Measurements from ENCODE around the gene VSTM4. TPM values are rescaled to one million over a fixed set of nuclear protein-coding genes. Genes with fewer than 3 reads are reported as not detected.

VSTM4 gene
- total and polyA plus RNA-seq, 2 donors (not counting 1 experiment from before 2014, with no cell fraction given), result not detected

DNA sequence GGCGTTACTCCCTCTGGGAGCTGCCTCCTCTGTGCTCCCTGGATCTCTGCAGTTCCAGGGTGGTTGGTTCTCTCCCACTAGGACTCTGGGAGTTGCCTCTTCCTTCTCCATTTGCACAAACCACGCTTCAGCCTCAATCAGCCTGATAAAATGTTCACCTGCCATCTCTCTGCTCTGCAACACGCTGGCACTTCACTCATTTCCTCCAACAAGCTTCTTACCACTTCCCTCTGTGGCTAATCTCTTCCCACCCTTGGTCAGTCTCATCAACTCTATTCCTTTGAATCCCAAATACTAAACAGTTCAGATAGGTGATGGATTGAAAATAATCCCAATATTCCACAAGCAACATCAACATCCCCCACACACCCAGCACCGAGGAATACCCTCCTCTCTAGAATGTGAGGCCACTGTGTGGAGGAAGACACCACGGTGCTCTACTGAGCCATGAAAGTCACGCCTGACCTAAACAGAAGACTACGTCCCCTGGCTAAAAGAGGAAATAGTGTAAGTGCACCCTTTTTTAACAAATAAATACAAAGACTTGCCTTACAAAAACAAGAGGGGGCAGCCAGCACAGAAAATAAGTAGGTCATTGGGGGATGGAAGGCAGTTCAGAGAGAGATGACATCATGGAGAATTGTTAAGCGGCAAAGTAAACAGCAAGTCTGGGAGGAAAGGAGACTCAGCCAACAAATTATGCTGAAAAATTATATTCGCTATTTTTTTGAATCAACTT is 20.4 kb upstream of the VSTM4 start:
- CTCF ChIA-PET, result no interaction called here

DNA sequence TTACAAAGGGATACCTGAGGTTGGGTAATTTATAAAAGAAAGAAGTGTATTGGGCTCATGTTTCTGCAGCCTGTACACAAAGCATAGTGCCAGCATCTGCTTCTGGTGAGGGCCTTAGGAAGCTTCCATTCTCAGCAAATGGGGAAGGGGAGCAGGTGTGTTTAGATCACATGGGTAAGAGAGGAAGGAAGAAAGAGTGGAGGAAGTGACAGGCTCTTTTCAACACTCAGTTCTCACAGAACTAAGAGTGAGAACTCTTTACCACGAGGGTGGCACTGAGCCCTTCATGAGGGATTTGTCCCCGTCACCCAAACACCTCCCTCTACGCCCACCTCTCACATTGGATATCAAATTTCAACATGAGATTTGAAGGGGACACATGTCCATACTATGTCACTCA is 19.0 kb upstream of the VSTM4 start:
- Mint-ChIP-seq H3K27ac (peak overlapping the region; percentile 46), H3K27me3 (peaks cover 11% of the 10 kb centered on the region), H3K4me1 (peaks cover 24% of the 10 kb centered on the region), H3K9me3 (ENCODE audit: insufficient read depth) (peaks cover 2% of the 10 kb centered on the region), H3K4me3 (peak overlapping the region; percentile 49)
- CTCF ChIA-PET, result no interaction called here
- Histone ChIP-seq H3K4me1 (ENCODE audit: control insufficient read depth in 2 of 2, insufficient read depth in 2 of 2, low read length in 2 of 2) (peaks cover 28 to 29% of the 10 kb centered on the region in 2 donors), H4K20me1 (ENCODE audit: control insufficient read depth, insufficient read depth, low read length, poor library complexity, severe bottlenecking) (no peaks in the 10 kb centered on the region), H3K27ac (ENCODE audit: low read length in 2 of 2) (no peak overlapping the region), H3K9ac (ENCODE audit: low read length) (no peak overlapping the region), H3K9me3 (ENCODE audit: control extremely low read depth in 1 of 3, control insufficient read depth in 2 of 3, insufficient read depth in 1 of 3, low read length in 2 of 3) (peaks cover 0 to 11% (median 11%) of the 10 kb centered on the region in 3 donors), H3K36me3 (replicated peaks in 1 of 2; ENCODE audit: control extremely low read depth in 1 of 2, control insufficient read depth in 1 of 2, extremely low read depth in 1 of 2, insufficient read depth in 2 of 2, low read length in 1 of 2) (no peaks in the 10 kb centered on the region), H3K27me3 (replicated peaks in 1 of 4; ENCODE audit: control extremely low read depth in 1 of 4, control insufficient read depth in 3 of 4, insufficient read depth in 4 of 4, low read length in 3 of 4) (no peaks in the 10 kb centered on the region), H2AFZ (ENCODE audit: insufficient read depth, low read depth, low read length, poor library complexity, severe bottlenecking) (no peak overlapping the region), H3K79me2 (ENCODE audit: control insufficient read depth, insufficient read depth, low read length) (no peaks in the 10 kb centered on the region), H3K4me3 (ENCODE audit: control extremely low read depth in 1 of 5, extremely low read depth in 1 of 5, insufficient read depth in 1 of 5, low read depth in 2 of 5, low read length in 4 of 5) (no peak overlapping the region), H3K4me2 (replicated peaks; ENCODE audit: low read depth, low read length, poor library complexity, severe bottlenecking) (peak overlapping the region; percentile 59)
- POLR2A ChIA-PET, result no interaction called here
- intact Hi-C loops (cut with micrococcal nuclease), result no loop called here
- ATAC-seq (ENCODE audit: low read depth) (no peak), DNase-seq (peak; percentile 15)
- TF ChIP-seq, protein P1, sequence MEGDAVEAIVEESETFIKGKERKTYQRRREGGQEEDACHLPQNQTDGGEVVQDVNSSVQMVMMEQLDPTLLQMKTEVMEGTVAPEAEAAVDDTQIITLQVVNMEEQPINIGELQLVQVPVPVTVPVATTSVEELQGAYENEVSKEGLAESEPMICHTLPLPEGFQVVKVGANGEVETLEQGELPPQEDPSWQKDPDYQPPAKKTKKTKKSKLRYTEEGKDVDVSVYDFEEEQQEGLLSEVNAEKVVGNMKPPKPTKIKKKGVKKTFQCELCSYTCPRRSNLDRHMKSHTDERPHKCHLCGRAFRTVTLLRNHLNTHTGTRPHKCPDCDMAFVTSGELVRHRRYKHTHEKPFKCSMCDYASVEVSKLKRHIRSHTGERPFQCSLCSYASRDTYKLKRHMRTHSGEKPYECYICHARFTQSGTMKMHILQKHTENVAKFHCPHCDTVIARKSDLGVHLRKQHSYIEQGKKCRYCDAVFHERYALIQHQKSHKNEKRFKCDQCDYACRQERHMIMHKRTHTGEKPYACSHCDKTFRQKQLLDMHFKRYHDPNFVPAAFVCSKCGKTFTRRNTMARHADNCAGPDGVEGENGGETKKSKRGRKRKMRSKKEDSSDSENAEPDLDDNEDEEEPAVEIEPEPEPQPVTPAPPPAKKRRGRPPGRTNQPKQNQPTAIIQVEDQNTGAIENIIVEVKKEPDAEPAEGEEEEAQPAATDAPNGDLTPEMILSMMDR (IDR thresholded peaks at IDR 0.05), result no peak
- no peak for TF ChIP-seq EZH2 (IDR thresholded peaks at IDR 0.05; ENCODE audit: borderline replicate concordance, insufficient read depth, low read depth, low read length, poor library complexity, severe bottlenecking)
- WGBS (ENCODE audit: insufficient coverage), result 55% methylated on average over 3 of the region's 3 CpGs

More for the DNA sequence above, 20.4 kb upstream of the VSTM4 start:
- Histone ChIP-seq H2AFZ (ENCODE audit: insufficient read depth, low read depth, low read length, poor library complexity, severe bottlenecking) (no peak overlapping the region), H3K36me3 (replicated peaks in 1 of 2; ENCODE audit: control extremely low read depth in 1 of 2, control insufficient read depth in 1 of 2, extremely low read depth in 1 of 2, insufficient read depth in 2 of 2, low read length in 1 of 2) (no peaks in the 10 kb centered on the region), H3K9ac (ENCODE audit: low read length) (peak overlapping the region; percentile 21), H3K4me3 (ENCODE audit: control extremely low read depth in 1 of 5, extremely low read depth in 1 of 5, insufficient read depth in 1 of 5, low read depth in 2 of 5, low read length in 4 of 5) (peak overlapping the region in 2 of 5 experiments; percentile 2 to 14), H3K79me2 (ENCODE audit: control insufficient read depth, insufficient read depth, low read length) (no peaks in the 10 kb centered on the region), H3K4me1 (ENCODE audit: control insufficient read depth in 2 of 2, insufficient read depth in 2 of 2, low read length in 2 of 2) (peaks cover 28 to 29% of the 10 kb centered on the region in 2 donors), H3K4me2 (replicated peaks; ENCODE audit: low read depth, low read length, poor library complexity, severe bottlenecking) (peak overlapping the region; percentile 59), H3K9me3 (ENCODE audit: control extremely low read depth in 1 of 3, control insufficient read depth in 2 of 3, insufficient read depth in 1 of 3, low read length in 2 of 3) (peaks cover 0 to 11% (median 11%) of the 10 kb centered on the region in 3 donors), H3K27me3 (replicated peaks in 1 of 4; ENCODE audit: control extremely low read depth in 1 of 4, control insufficient read depth in 3 of 4, insufficient read depth in 4 of 4, low read length in 3 of 4) (no peaks in the 10 kb centered on the region), H3K27ac (ENCODE audit: low read length in 2 of 2) (peak overlapping the region in 1 of 2 donors; percentile 25), H4K20me1 (ENCODE audit: control insufficient read depth, insufficient read depth, low read length, poor library complexity, severe bottlenecking) (no peaks in the 10 kb centered on the region)
- WGBS (ENCODE audit: insufficient coverage), result 29% methylated on average over 2 of the region's 9 CpGs
- POLR2A ChIA-PET, result no interaction called here
- TF ChIP-seq, protein P1 (IDR thresholded peaks at IDR 0.05), result no peak
- ATAC-seq (ENCODE audit: low read depth) (peak; percentile 84), DNase-seq (peak; percentile 68)
- H3K4me3 Mint-ChIP-seq, result peak overlapping the region; percentile 69
- intact Hi-C loops (cut with micrococcal nuclease), result no loop called here
- H3K27me3 Mint-ChIP-seq, result no peaks in the 10 kb centered on the region
- H3K9me3 Mint-ChIP-seq (ENCODE audit: insufficient read depth), result peaks cover 2% of the 10 kb centered on the region
- peak overlapping the region; percentile 85 for H3K27ac Mint-ChIP-seq
- peaks cover 24% of the 10 kb centered on the region for H3K4me1 Mint-ChIP-seq

Measured in B cell (primary cell).